Lung (tissue), 12 donors: Measurements from ENCODE around the gene RTKN2. TPM values are rescaled to one million over a fixed set of nuclear protein-coding genes. Genes with fewer than 3 reads are reported as not detected.
A peak's percentile ranks its signal among the peaks of the same experiment; 100 is the strongest.

Experiments
- ATAC-seq: fragments of 200-7000 bp; cut with Tn5 transposase; one replicate; pipeline ENCODE4 v1.9.1; 2020; ENCODE audit warnings: moderate number of reproducible peaks; ENCODE audit not compliant: insufficient read depth, low FRiP score
- DNase-seq, 3 donors: peaks; one replicate each; pipeline ENCODE4 v3.0.0-alpha.2; 2013 to 2017
- H3K27ac ChIP-seq, 2 donors: one replicate each; pipeline ENCODE4 v1.5.1; 2013; ENCODE audit warnings: mild to moderate bottlenecking in 2 of 2, moderate library complexity in 2 of 2, control low read depth in 1 of 2, inconsistent platforms in 1 of 2, low read depth in 1 of 2, low read length in 1 of 2
- H3K27me3 ChIP-seq, 3 donors: one replicate each; pipeline ENCODE4 v1.5.1; 2013; ENCODE audit warnings: low read length in 2 of 3; ENCODE audit not compliant: control insufficient read depth in 3 of 3, insufficient read depth in 3 of 3
- H3K36me3 ChIP-seq, 4 donors: one replicate each; pipeline ENCODE4 v1.5.1; 2013; ENCODE audit warnings: low read length in 4 of 4, mild to moderate bottlenecking in 1 of 4, moderate library complexity in 1 of 4; ENCODE audit not compliant: control insufficient read depth in 4 of 4, insufficient read depth in 4 of 4
- H3K4me1 ChIP-seq, 5 donors: one replicate each; pipeline ENCODE4 v1.5.1; 2013; ENCODE audit warnings: low read length in 5 of 5, mild to moderate bottlenecking in 2 of 5, moderate library complexity in 1 of 5; ENCODE audit not compliant: control insufficient read depth in 5 of 5, insufficient read depth in 5 of 5
- H3K4me3 ChIP-seq: one replicate; pipeline ENCODE4 v1.5.1; 2013; ENCODE audit warnings: mild to moderate bottlenecking, control low read depth, moderate library complexity
- H3K9ac ChIP-seq, 2 donors: one replicate each; pipeline ENCODE4 v1.5.1; 2013; ENCODE audit warnings: low read length in 2 of 2, control low read depth in 1 of 2; ENCODE audit not compliant: insufficient read depth in 1 of 2
- H3K9me3 ChIP-seq, 4 donors: one replicate each; pipeline ENCODE4 v1.5.1; 2013; ENCODE audit warnings: low read length in 3 of 4, mild to moderate bottlenecking in 1 of 4, moderate library complexity in 1 of 4; ENCODE audit not compliant: control insufficient read depth in 4 of 4, insufficient read depth in 3 of 4
- WGBS, 2 donors: extraction: QIAGEN DNeasy Blood & Tissue Kit; methylation state at CpG; one replicate each; pipeline ENCODE4 v1.1.7; 2013; 5-methylcytosine and 5-hydroxymethylcytosine counted together
- polyA plus RNA-seq, 2 donors: library from polyadenylated mRNA; stranded (reverse); fragments of 200-250 nt; gene quantifications; one replicate each; pipeline ENCODE4 v1.2.1, GENCODE V29; 2013
- total RNA-seq, 2 donors: library from RNA; depleted of rRNA in 1 of 2; stranded (reverse); fragments of >200 nt in 1 of 2; gene quantifications; one replicate each; pipeline ENCODE4 v1.2.1, GENCODE V29; 2014 to 2021
- TF ChIP-seq, protein P1 (sequence below): IDR thresholded peaks from 2 replicates; pipeline ENCODE4 v1.5.1; 2012; ENCODE audit warnings: mild to moderate bottlenecking; ENCODE audit errors: control extremely low read depth, extremely low read depth
- donor health status: control.
- donor health status: control.
- donor health status: Bipolar disorder and iron deficiency.
- donor health status: healthy.
- donor health status: DM: yes; HTN: yes; CAD: no.

Gene RTKN2
- total and polyA plus RNA-seq, 4 donors = 3.7 to 34.7 (median 16.8) TPM

GRCh38 chr10:62183857-62184795 is 84.5 kb downstream of the RTKN2 start:
- Histone ChIP-seq H3K9me3 (peaks cover 0 to 2% (median 0%) of the 10 kb centered on the region in 4 donors), H3K4me1 (peaks cover 0 to 17% (median 0%) of the 10 kb centered on the region in 5 donors), H3K9ac (no peak overlapping the region), H3K27me3 (no peaks in the 10 kb centered on the region), H3K36me3 (no peaks in the 10 kb centered on the region), H3K27ac (no peak overlapping the region), H3K4me3 (no peak overlapping the region)
- DNase-seq (no peak), ATAC-seq (peak; percentile 38)
- TF ChIP-seq, protein P1, sequence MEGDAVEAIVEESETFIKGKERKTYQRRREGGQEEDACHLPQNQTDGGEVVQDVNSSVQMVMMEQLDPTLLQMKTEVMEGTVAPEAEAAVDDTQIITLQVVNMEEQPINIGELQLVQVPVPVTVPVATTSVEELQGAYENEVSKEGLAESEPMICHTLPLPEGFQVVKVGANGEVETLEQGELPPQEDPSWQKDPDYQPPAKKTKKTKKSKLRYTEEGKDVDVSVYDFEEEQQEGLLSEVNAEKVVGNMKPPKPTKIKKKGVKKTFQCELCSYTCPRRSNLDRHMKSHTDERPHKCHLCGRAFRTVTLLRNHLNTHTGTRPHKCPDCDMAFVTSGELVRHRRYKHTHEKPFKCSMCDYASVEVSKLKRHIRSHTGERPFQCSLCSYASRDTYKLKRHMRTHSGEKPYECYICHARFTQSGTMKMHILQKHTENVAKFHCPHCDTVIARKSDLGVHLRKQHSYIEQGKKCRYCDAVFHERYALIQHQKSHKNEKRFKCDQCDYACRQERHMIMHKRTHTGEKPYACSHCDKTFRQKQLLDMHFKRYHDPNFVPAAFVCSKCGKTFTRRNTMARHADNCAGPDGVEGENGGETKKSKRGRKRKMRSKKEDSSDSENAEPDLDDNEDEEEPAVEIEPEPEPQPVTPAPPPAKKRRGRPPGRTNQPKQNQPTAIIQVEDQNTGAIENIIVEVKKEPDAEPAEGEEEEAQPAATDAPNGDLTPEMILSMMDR = no peak
- WGBS, 2 donors = 75 to 92% methylated on average over 5 of the region's 5 CpGs

- Histone ChIP-seq H3K4me3 (no peak overlapping the region), H3K9me3 (peaks cover 0 to 2% (median 0%) of the 10 kb centered on the region in 4 donors), H3K27me3 (no peaks in the 10 kb centered on the region), H3K9ac (no peak overlapping the region), H3K36me3 (no peaks in the 10 kb centered on the region), H3K4me1 (peaks cover 0 to 17% (median 0%) of the 10 kb centered on the region in 5 donors), H3K27ac (no peak overlapping the region)
- TF ChIP-seq, protein P1 = no peak
- WGBS, 2 donors = 47 to 49% methylated on average over 3 of the region's 3 CpGs
- DNase-seq (peak in 1 of 3 donors; percentile 28), ATAC-seq (peak; percentile 50)
Observed at GRCh38 chr10:62183442-62183841, 85.2 kb downstream of the RTKN2 start.

GRCh38 chr10:62182595-62182994 is 86.0 kb downstream of the RTKN2 start:
- peaks cover 0 to 2% (median 0%) of the 10 kb centered on the region in 4 donors for H3K9me3 ChIP-seq
- H3K36me3 ChIP-seq = no peaks in the 10 kb centered on the region
- H3K9ac ChIP-seq = no peak overlapping the region
- WGBS, 2 donors = 92 to 98% methylated on average over 4 of the region's 4 CpGs
- TF ChIP-seq, protein P1 = no peak
- H3K4me3 ChIP-seq = no peak overlapping the region
- DNase-seq = no peak
- peaks cover 0 to 17% (median 0%) of the 10 kb centered on the region in 5 donors for H3K4me1 ChIP-seq
- no peaks in the 10 kb centered on the region for H3K27me3 ChIP-seq
- H3K27ac ChIP-seq = no peak overlapping the region
- ATAC-seq = no peak
